Measurements from ENCODE around the gene VAV3.

Gene VAV3

GRCh38 chr1:107950464-107950863 lies 14.5 kb downstream of the VAV3 start:
- no peak overlapping the region for H3K4ac ChIP-seq (ENCODE audit: low read length)
- H3K4me1 ChIP-seq (ENCODE audit: control insufficient read depth in 2 of 2, insufficient read depth in 1 of 2, low read depth in 1 of 2, low read length in 2 of 2): no peaks in the 10 kb centered on the region
- H2BK15ac ChIP-seq (ENCODE audit: low read length): no peak overlapping the region
- no CpG with 5 or more reads among the region's 3 CpGs for WGBS, 2 donors (ENCODE audit: extremely low coverage in 2 of 2, insufficient read length in 2 of 2, insufficient replicate concordance in 1 of 2)
- H3K18ac ChIP-seq (ENCODE audit: low read length): no peak overlapping the region
- no peak overlapping the region for H3K4me3 ChIP-seq (ENCODE audit: low read length in 2 of 2)
- H3K9ac ChIP-seq (ENCODE audit: low read depth, low read length, poor library complexity): no peak overlapping the region
- no peak overlapping the region for H4K8ac ChIP-seq (ENCODE audit: low read depth, low read length)
- H2AK5ac ChIP-seq (ENCODE audit: low read depth, low read length): no peak overlapping the region
- H3K27me3 ChIP-seq (ENCODE audit: control insufficient read depth in 3 of 3, insufficient read depth in 3 of 3, low read depth in 1 of 3, low read length in 3 of 3): no peaks in the 10 kb centered on the region
- H3K9me3 ChIP-seq (replicated peaks in 1 of 2; ENCODE audit: control insufficient read depth in 2 of 2, insufficient read depth in 1 of 2, low read depth in 1 of 2, low read length in 2 of 2): no peaks in the 10 kb centered on the region
- no peak overlapping the region for H3K4me2 ChIP-seq (ENCODE audit: insufficient read depth, low read length, poor library complexity, severe bottlenecking)
- H2AFZ ChIP-seq (ENCODE audit: low read length): no peak overlapping the region
- no peak overlapping the region for H3K23ac ChIP-seq (ENCODE audit: low read depth, low read length, poor library complexity)
- H4K91ac ChIP-seq (ENCODE audit: low read depth, low read length, poor library complexity): no peak overlapping the region
- no peak overlapping the region for H2BK12ac ChIP-seq (ENCODE audit: low read length)
- no peaks in the 10 kb centered on the region for H3K36me3 ChIP-seq (replicated peaks in 1 of 2; ENCODE audit: control insufficient read depth in 2 of 2, insufficient read depth in 2 of 2, low read length in 2 of 2)
- H3K14ac ChIP-seq (ENCODE audit: low read length): no peak overlapping the region
- H3K79me1 ChIP-seq (ENCODE audit: low read depth, low read length): no peaks in the 10 kb centered on the region
- H3K27ac ChIP-seq (replicated peaks; ENCODE audit: low read length): no peak overlapping the region
- no peak for DNase-seq (ENCODE audit: low spot score)
- no peak overlapping the region for H2BK5ac ChIP-seq (ENCODE audit: low read length)
- H2BK120ac ChIP-seq (ENCODE audit: low read depth, low read length): no peak overlapping the region

GRCh38 chr1:107949467-107950253 lies 15.3 kb downstream of the VAV3 start:
- no peak overlapping the region for H2BK5ac ChIP-seq (ENCODE audit: low read length)
- H2AFZ ChIP-seq (ENCODE audit: low read length): no peak overlapping the region
- no peak overlapping the region for H3K23ac ChIP-seq (ENCODE audit: low read depth, low read length, poor library complexity)
- H3K4me3 ChIP-seq (ENCODE audit: low read length in 2 of 2): no peak overlapping the region
- no peaks in the 10 kb centered on the region for H3K4me1 ChIP-seq (ENCODE audit: control insufficient read depth in 2 of 2, insufficient read depth in 1 of 2, low read depth in 1 of 2, low read length in 2 of 2)
- H3K27me3 ChIP-seq (ENCODE audit: control insufficient read depth in 3 of 3, insufficient read depth in 3 of 3, low read depth in 1 of 3, low read length in 3 of 3): no peaks in the 10 kb centered on the region
- no CpG with 5 or more reads among the region's 3 CpGs for WGBS, 2 donors (ENCODE audit: extremely low coverage in 2 of 2, insufficient read length in 2 of 2, insufficient replicate concordance in 1 of 2)
- no peak overlapping the region for H4K91ac ChIP-seq (ENCODE audit: low read depth, low read length, poor library complexity)
- no peak overlapping the region for H2BK12ac ChIP-seq (ENCODE audit: low read length)
- H3K4me2 ChIP-seq (ENCODE audit: insufficient read depth, low read length, poor library complexity, severe bottlenecking): no peak overlapping the region
- no peak overlapping the region for H3K4ac ChIP-seq (ENCODE audit: low read length)
- DNase-seq (ENCODE audit: low spot score): no peak
- no peak overlapping the region for H2BK15ac ChIP-seq (ENCODE audit: low read length)
- H3K14ac ChIP-seq (ENCODE audit: low read length): no peak overlapping the region
- no peak overlapping the region for H3K9ac ChIP-seq (ENCODE audit: low read depth, low read length, poor library complexity)
- no peaks in the 10 kb centered on the region for H3K9me3 ChIP-seq (replicated peaks in 1 of 2; ENCODE audit: control insufficient read depth in 2 of 2, insufficient read depth in 1 of 2, low read depth in 1 of 2, low read length in 2 of 2)
- H2AK5ac ChIP-seq (ENCODE audit: low read depth, low read length): no peak overlapping the region
- H3K36me3 ChIP-seq (replicated peaks in 1 of 2; ENCODE audit: control insufficient read depth in 2 of 2, insufficient read depth in 2 of 2, low read length in 2 of 2): no peaks in the 10 kb centered on the region
- H4K8ac ChIP-seq (ENCODE audit: low read depth, low read length): no peak overlapping the region
- no peak overlapping the region for H2BK120ac ChIP-seq (ENCODE audit: low read depth, low read length)
- H3K79me1 ChIP-seq (ENCODE audit: low read depth, low read length): no peaks in the 10 kb centered on the region
- H3K27ac ChIP-seq (replicated peaks; ENCODE audit: low read length): no peak overlapping the region
- no peak overlapping the region for H3K18ac ChIP-seq (ENCODE audit: low read length)

DNA sequence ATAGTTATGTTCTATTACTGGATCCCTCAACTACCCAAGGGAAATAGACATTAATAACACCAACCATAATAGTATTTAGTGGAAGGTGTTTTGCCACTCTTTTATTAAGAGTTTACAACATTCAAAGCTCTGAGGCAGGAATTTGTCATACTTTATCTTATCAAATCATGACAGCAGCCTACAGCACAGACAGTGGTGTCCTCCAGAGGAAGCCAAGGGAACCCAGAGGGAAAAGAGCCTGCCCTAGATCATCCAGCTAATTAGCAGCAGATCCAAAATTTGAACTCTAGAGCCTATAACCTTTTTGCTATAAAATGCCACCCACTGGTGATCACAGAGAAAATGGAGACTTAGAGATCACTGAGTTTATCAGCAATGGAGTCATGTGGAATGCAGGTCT lies 18.2 kb downstream of the VAV3 start:
- no peak overlapping the region for H2BK5ac ChIP-seq (ENCODE audit: low read length)
- H2BK15ac ChIP-seq (ENCODE audit: low read length): no peak overlapping the region
- H3K4me1 ChIP-seq (ENCODE audit: control insufficient read depth in 2 of 2, insufficient read depth in 1 of 2, low read depth in 1 of 2, low read length in 2 of 2): no peaks in the 10 kb centered on the region
- no peaks in the 10 kb centered on the region for H3K27me3 ChIP-seq (ENCODE audit: control insufficient read depth in 3 of 3, insufficient read depth in 3 of 3, low read depth in 1 of 3, low read length in 3 of 3)
- H3K23ac ChIP-seq (ENCODE audit: low read depth, low read length, poor library complexity): no peak overlapping the region
- H3K79me1 ChIP-seq (ENCODE audit: low read depth, low read length): no peaks in the 10 kb centered on the region
- H3K18ac ChIP-seq (ENCODE audit: low read length): no peak overlapping the region
- H2AK5ac ChIP-seq (ENCODE audit: low read depth, low read length): no peak overlapping the region
- H3K4me2 ChIP-seq (ENCODE audit: insufficient read depth, low read length, poor library complexity, severe bottlenecking): no peak overlapping the region
- H3K9ac ChIP-seq (ENCODE audit: low read depth, low read length, poor library complexity): no peak overlapping the region
- H3K27ac ChIP-seq (replicated peaks; ENCODE audit: low read length): no peak overlapping the region
- no peak overlapping the region for H3K14ac ChIP-seq (ENCODE audit: low read length)
- H4K8ac ChIP-seq (ENCODE audit: low read depth, low read length): no peak overlapping the region
- H3K4ac ChIP-seq (ENCODE audit: low read length): no peak overlapping the region
- H2BK120ac ChIP-seq (ENCODE audit: low read depth, low read length): no peak overlapping the region
- no peak overlapping the region for H2BK12ac ChIP-seq (ENCODE audit: low read length)
- H2AFZ ChIP-seq (ENCODE audit: low read length): no peak overlapping the region
- no peak overlapping the region for H4K91ac ChIP-seq (ENCODE audit: low read depth, low read length, poor library complexity)
- H3K4me3 ChIP-seq (ENCODE audit: low read length in 2 of 2): no peak overlapping the region
- H3K36me3 ChIP-seq (replicated peaks in 1 of 2; ENCODE audit: control insufficient read depth in 2 of 2, insufficient read depth in 2 of 2, low read length in 2 of 2): no peaks in the 10 kb centered on the region
- no peaks in the 10 kb centered on the region for H3K9me3 ChIP-seq (replicated peaks in 1 of 2; ENCODE audit: control insufficient read depth in 2 of 2, insufficient read depth in 1 of 2, low read depth in 1 of 2, low read length in 2 of 2)
- no peak for DNase-seq (ENCODE audit: low spot score)

GRCh38 chr1:107943694-107944093 lies 21.3 kb downstream of the VAV3 start:
- Histone ChIP-seq H3K36me3 (replicated peaks in 1 of 2; ENCODE audit: control insufficient read depth in 2 of 2, insufficient read depth in 2 of 2, low read length in 2 of 2) (no peaks in the 10 kb centered on the region), H3K14ac (ENCODE audit: low read length) (no peak overlapping the region), H3K18ac (ENCODE audit: low read length) (no peak overlapping the region), H3K23ac (ENCODE audit: low read depth, low read length, poor library complexity) (no peak overlapping the region), H2AFZ (ENCODE audit: low read length) (no peak overlapping the region), H3K27me3 (ENCODE audit: control insufficient read depth in 3 of 3, insufficient read depth in 3 of 3, low read depth in 1 of 3, low read length in 3 of 3) (no peaks in the 10 kb centered on the region), H3K27ac (replicated peaks; ENCODE audit: low read length) (no peak overlapping the region), H2BK5ac (ENCODE audit: low read length) (no peak overlapping the region), H3K79me1 (ENCODE audit: low read depth, low read length) (no peaks in the 10 kb centered on the region), H3K4me2 (ENCODE audit: insufficient read depth, low read length, poor library complexity, severe bottlenecking) (no peak overlapping the region), H4K8ac (ENCODE audit: low read depth, low read length) (no peak overlapping the region), H2BK12ac (ENCODE audit: low read length) (no peak overlapping the region), H4K91ac (ENCODE audit: low read depth, low read length, poor library complexity) (no peak overlapping the region), H2BK15ac (ENCODE audit: low read length) (no peak overlapping the region), H2AK5ac (ENCODE audit: low read depth, low read length) (no peak overlapping the region), H3K4me3 (ENCODE audit: low read length in 2 of 2) (no peak overlapping the region), H3K4me1 (ENCODE audit: control insufficient read depth in 2 of 2, insufficient read depth in 1 of 2, low read depth in 1 of 2, low read length in 2 of 2) (no peaks in the 10 kb centered on the region), H2BK120ac (ENCODE audit: low read depth, low read length) (no peak overlapping the region), H3K9ac (ENCODE audit: low read depth, low read length, poor library complexity) (no peak overlapping the region), H3K9me3 (replicated peaks in 1 of 2; ENCODE audit: control insufficient read depth in 2 of 2, insufficient read depth in 1 of 2, low read depth in 1 of 2, low read length in 2 of 2) (no peaks in the 10 kb centered on the region), H3K4ac (ENCODE audit: low read length) (no peak overlapping the region)
- no CpG with 5 or more reads among the region's 4 CpGs for WGBS, 2 donors (ENCODE audit: extremely low coverage in 2 of 2, insufficient read length in 2 of 2, insufficient replicate concordance in 1 of 2)
- DNase-seq (ENCODE audit: low spot score): no peak
